GM19395 (cell line): Measurements from ENCODE around the gene PLD4.

Experiments
- ATAC-seq: cut with Tn5 transposase; IDR thresholded peaks from one replicate; pipeline ENCODE4 v1.9.1; 2021; ENCODE audit warnings: mild to moderate bottlenecking, moderate library complexity; ENCODE audit not compliant: unreplicated experiment

The PLD4 gene

DNA sequence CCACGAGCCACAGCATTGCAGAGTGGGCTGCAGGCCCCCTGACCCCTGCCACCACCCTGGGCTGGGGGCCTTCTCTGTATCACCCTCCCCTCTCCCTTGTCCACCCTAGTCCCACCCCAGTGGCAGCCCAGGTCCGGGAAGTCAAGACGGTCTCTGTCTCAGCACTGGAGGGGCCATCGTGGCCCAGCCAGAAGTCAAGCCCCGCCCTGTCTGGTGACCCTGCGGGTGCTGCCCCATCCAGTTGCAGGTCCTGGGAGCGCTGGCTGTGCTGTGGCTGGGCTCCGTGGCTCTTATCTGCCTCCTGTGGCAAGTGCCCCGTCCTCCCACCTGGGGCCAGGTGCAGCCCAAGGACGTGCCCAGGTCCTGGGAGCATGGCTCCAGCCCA is 2.7 kb downstream of the PLD4 start:
- ATAC-seq, result no peak

DNA sequence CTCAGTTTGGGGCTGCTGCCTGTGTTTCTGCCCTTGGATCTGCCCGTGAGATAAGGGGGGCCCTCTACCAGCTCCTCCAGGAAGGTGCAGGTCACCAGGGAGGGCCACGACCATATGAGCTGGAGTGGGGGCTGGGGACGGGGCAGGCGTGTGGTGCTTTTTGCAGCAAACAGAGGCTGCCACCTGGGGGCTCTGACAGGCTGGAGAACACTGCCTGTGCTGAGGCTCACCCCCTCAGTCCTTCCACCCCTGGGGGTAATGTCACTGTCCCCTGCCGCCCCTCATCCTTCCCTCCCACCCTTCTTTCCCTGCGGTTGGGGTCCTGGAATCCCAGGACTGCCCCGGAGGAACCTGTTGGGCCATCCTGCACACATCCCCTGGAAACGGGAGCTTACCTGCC is 3.2 kb downstream of the PLD4 start:
- no peak for ATAC-seq

DNA sequence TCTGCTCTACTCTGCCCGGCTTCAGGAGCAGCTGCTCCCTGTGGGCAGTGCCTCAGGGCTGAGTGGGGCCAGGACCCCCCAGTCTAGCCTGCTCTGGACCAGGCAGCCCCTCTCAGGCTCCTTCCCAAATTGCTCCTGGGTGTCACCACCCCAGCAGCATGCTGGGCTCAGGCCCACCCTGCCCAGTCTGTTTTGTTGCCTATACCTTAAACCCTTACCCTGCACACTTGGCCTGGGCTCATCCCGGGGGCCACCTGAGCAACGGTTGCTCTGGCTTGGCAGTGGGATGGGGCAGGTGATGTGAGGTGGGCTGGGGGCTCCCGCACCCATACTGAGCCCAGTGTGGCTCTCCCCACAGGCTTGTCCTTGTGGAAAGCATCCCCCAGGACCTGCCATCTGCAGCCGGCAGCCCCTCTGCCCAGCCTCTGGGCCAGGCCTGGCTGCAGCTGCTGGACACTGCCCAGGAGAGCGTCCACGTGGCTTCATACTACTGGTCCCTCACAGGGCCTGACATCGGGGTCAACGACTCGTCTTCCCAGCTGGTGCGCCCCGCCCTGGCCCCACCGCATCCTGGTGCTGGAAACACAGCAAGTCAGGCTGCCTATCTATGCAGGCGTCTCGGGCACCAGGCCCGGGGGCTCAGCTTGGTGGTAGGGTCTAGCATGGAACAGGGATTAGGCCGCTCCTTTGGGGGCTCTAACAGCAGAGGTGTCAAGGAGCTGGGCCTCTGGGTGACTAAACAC is 3.9 kb downstream of the PLD4 start:
- no peak for ATAC-seq

DNA sequence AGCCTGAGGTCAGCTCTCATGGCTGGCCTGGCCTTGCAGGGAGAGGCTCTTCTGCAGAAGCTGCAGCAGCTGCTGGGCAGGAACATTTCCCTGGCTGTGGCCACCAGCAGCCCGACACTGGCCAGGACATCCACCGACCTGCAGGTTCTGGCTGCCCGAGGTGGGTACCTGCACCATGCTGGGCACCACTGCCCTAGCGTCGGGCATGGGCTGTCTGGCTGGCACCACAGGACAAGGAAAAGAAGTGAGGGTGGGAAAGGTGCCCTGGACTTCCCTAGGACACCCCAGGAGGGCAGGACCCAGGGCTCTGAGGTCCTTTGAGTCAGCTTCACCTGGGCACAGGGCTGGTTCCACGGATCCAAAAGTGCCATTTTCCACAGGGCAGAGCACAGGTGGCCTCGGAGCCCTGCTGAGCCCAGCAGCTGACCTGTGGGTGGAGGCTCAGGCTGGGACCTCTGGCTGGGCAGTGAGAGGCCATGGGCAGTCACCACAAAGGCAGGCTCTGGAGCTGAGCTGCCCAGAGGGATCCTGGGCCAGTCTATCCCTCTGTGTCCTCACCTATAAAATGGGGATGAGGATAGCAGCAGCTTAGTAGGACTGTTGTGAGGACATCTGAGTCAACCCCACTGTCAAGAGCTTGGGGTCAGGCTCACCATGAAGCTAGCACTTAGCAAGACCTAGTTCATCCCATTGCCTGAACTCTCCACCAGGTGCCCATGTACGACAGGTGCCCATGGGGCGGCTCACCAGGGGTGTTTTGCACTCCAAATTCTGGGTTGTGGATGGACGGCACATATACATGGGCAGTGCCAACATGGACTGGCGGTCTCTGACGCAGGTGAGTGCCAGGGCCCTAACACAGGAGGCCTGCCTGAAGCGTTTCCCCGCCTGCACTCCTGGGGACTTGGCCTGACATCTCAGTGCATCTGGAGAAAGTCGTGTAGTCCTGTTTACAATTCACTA is 4.9 kb downstream of the PLD4 start:
- ATAC-seq, result no peak

DNA sequence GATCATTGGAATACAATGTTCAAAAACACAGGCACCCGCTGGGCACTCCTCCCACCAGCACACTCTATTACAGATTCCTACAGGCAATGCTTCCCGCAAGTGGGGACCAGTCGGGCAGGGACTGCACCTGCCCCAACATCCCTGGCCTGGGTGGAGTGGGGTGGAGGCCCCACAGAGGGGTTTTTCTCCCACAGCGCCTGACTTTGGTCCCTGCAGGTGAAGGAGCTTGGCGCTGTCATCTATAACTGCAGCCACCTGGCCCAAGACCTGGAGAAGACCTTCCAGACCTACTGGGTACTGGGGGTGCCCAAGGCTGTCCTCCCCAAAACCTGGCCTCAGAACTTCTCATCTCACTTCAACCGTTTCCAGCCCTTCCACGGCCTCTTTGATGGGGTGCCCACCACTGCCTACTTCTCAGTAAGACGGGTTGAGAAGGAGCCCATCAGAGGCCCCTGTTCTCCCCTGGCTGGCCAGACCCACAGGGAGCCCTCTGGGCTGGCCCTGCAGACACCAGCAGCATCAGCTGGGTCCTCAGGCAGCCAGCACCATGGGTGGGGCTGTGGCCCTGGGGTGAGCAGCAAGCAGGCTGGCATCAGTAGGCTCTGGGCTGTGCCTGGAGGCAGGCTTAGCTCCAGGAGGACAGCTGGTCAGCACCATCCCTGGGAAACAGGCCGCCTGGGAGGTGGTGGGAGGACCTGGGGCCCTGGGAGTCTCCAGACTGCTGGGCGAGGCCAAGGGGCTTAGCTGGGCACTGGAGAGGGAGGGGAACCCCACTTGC is 6.0 kb downstream of the PLD4 start:
- no peak for ATAC-seq

DNA sequence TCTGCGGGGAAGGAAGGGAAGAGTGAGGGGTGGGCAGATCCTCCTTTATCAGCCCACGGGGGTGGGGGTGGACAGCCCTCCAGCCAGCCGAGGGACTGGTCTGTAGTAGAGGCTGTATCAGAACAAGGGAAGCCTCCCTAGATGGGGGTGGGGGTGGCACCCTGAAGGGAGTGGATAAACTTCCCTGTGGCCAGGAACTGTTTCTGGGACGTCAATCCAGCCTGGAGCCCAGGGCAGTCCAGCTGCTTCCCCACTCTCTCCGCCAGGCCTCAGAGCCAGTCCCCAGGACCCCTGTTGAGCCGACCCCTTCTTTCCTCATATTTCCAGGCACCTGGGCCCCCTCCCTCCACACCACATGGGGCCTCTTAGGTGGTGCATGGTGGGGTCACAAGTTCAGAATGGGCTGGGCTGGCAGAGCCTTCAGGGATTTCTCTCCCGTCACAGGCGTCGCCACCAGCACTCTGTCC is 6.7 kb downstream of the PLD4 start:
- ATAC-seq, result no peak

DNA sequence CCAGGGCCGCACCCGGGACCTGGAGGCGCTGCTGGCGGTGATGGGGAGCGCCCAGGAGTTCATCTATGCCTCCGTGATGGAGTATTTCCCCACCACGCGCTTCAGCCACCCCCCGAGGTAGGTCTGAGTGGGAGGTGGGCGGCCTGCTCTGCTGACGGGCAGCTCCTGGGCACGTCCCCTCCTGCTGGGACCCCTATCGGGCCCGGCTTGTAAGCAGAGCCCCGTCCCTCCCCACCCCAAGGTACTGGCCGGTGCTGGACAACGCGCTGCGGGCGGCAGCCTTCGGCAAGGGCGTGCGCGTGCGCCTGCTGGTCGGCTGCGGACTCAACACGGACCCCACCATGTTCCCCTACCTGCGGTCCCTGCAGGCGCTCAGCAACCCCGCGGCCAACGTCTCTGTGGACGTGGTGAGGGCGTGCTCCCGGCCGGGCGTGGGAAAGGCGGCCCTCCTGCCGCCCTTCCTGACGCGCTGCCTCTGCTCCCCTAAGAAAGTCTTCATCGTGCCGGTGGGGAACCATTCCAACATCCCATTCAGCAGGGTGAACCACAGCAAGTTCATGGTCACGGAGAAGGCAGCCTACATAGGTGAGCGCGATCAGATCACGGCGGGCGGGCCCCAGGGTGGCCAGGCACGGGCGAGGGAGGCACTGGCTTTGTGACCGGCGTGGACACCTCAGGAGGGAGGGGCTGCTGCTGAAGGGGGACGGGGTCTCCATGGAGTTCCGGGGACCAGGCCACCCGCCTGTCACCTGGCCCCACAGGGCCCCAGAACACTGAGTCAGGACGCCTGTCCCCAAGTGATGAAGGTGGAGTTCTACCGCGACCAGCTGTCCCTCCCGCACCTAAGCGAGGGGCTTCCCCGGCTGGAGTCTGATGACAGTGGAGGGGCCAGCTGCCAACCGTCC is 7.3 kb downstream of the PLD4 start:
- ATAC-seq, result no peak

DNA sequence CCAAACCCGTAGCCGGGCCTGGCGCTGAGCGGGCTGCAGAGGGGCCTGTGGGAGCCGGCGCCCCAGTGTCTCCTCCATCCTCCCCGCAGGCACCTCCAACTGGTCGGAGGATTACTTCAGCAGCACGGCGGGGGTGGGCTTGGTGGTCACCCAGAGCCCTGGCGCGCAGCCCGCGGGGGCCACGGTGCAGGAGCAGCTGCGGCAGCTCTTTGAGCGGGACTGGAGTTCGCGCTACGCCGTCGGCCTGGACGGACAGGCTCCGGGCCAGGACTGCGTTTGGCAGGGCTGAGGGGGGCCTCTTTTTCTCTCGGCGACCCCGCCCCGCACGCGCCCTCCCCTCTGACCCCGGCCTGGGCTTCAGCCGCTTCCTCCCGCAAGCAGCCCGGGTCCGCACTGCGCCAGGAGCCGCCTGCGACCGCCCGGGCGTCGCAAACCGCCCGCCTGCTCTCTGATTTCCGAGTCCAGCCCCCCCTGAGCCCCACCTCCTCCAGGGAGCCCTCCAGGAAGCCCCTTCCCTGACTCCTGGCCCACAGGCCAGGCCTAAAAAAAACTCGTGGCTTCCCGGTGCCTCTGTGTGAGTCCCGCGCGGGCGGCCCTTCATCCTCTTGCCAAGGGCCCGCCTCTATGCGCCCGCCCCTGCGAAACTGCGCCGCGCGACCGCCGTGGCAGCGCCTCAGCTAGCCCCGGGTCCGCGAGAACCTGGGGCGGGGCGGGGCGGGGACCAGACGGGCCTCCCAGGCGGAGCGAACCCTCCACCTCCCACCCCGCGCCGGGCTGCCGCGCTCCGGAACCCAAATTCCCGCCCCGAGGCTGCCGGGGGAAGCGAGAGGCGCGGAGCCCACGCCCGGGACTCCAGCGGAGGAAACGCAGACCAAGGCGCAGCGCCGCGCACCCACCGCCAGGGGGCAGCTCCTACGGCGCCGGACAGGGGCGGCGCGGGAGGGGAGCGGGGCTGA is 8.3 kb downstream of the PLD4 start:
- ATAC-seq, result peak; percentile 54

DNA sequence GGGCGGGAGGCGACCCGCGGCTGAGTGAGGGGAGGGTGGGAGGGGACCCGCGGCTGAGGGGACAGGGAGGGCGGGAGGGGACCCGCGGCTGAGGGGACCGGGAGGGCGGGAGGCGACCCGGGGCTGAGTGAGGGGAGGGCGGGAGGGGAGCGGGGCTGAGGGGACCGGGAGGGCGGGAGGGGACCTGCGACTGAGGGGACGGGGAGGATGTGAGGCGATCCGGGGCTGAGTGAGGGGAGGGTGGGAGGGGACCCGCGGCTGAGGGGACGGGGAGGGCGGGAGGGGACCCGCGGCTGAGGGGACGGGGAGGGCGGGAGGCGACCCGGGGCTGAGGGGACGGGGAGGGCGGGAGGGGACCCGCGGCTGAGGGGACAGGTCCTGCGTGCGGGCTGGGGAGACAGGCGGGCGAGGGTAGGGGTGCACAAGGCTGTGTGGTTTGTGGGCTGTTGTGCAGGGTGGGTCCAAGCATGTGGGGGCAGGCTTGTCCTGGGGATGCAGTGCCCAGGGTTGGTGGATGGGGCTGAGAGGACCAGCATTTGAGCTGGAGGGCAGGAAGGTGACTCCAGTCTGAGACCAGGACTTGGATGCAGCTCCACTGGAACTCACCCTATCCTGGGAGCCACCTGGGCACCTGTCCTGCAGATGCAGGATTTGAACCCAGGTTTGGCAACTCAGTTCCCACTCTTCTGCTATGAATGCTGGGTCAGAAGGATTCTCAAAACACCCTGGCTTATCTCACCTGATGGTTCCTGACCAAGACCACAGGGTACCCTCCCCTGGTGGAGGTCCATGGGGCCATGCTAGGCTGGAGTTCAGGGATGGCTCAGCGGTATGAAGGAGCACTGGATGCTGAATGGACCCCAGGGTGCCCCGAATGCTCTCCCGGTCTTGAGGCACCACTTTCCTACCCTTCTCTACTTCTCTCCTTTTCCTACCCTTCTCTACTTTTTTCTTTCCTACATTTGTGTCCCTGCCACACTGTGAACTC is 9.4 kb downstream of the PLD4 start:
- no peak for ATAC-seq

DNA sequence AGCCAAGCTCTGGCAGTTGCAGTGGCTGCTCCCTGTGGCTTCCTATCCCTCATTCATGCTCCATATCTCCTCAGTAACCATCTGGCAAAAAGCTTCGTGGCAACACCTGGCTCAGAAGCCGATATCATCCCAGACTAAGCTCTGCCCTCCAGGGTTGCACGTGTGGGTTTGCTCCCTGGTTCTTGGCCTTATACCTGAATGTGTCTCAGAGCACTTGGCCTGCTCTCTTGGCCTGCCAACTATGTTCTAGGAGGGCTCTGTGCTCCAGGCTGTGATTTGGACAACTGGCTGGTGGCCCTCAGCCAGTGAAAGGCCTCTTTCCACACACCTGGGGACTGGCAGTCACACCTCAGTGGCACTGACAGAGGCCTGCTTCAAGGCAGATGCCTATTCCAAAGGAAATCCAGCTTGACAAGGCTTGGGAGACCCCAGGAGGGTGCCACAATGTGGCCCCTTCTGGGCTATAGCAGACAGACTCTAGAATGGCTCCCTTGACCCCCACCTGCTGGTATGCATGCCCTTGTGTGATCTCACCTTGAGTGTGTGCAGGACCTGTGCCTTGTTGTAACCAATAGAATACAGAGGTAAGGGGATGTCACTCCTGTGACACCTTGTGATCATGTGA is 10.5 kb downstream of the PLD4 start:
- ATAC-seq, result no peak

DNA sequence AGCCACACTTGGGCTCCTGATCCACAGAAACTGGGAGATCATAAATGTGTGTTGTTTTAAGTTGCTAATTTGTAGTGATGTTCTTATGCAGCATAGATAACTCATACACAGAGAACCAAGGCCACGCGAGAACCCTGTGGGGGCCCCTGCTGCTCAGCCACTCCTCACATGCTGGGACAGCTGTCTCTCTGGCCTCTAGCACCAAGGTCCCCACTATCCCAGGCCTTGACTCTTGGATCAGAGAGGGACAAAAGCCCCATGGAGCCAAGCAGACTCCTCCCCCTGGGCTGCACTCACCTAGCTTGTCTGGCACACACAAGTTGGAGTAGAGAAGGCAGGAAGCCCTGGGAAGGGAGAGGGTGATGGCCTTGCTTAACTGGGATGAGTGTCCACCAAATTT is 11.3 kb downstream of the PLD4 start:
- ATAC-seq, result no peak

DNA sequence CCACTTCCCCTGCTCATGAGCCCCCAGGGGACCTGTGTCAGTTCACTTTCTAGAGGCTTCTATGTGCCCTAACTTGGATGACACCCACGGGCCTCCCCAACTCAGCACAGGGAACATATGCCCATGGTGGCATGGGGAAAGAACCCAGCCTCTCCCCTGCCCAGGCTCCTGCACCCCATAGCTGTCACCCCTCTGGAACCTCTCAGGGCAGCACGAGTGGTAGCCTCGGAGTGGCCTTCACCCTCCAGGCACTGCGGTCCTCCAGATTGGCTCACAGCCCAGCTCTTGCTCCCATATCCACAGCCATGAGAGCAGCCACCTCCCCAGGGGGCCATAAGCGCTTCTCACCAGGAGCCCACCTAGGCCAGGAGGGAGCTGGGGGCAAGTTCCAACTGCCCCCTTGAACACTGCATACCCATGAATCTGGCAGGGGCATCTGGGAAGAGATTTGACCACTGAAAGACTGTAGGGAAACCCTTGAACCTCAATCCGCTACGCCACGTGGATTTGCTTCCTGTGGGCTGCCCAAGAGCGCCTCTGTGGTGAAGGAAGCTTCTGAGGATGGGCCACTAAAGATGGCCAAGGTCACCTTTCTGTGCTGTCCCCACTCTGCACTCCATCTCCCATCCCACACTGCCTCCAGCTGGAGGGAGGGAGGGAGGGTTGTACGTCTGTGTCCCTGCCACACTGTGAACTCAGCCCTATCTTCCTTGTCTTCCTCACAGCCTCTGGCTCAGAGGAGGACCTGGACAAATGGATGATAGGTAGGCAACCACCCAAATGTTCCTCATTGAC is 11.9 kb downstream of the PLD4 start:
- ATAC-seq, result no peak

DNA sequence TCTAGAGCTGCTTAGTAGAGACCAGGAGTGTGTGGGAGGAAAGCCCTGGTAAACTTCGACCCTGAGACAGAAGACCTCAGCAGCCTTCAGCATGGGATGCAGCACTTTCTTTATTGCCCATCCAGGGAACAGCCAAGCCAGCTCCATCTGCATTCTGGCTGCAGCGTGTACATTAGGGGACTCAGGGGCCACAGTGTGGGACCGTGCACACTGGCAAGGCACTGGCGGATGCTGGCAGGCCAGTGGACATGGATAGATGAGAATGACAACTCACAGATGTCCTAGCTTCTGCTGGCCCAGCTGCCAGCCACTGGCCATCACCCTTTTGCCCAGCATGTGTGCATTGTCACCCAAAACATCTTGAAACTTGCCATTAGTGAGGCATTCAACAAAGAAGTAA is 12.5 kb downstream of the PLD4 start:
- ATAC-seq, result no peak

DNA sequence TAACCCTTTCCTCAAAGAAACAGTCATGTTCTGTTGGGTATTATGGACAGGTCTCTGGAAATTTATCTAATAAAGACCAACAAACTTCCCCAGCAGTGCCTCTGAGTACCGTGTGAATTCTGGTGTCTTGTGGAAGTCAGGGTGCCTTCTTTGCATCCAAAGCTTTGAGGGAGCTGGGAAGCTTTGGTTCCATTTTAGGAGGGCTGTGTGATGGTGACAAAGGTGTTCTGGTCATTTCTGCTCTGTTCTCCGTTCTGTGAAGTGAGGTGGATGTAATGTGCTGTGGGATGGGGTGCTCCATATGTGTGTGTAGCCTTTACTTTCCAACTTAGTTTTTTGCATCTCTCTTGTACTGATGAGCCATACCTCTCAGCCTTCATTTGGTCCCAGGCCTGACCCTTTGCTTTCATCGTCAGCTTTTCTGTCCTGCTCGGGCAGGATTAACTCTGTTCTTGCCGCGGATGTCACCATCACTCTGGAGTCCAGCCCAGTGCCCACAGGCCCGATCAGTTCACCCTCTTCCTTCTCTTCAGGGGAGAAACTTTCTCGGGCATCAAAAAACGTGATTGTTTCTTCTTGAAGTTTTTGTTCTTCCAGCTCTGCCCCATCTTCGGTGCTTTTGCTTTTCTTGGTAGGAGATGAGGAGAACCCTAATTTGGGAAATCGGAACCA is 13.2 kb downstream of the PLD4 start:
- no peak for ATAC-seq

DNA sequence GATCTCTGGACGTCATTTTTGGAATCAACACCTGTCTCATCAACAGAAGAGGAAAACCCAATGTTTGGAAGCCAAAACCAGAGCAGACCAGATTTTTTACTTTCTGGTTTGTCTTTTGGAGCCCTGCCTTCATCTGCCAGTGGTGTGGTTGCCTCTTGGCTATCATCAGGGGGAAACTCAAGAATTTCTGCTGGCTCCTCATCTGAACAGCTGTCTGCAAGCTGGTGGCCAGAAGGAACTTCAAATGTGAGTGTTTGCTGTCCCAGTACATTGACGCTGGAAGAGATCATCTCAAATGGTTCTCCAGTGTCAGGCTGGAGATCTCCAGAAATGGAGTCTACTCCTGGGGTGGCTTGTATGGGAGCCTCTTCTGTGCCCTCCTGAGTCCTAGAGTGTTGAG is 13.8 kb downstream of the PLD4 start:
- no peak for ATAC-seq

DNA sequence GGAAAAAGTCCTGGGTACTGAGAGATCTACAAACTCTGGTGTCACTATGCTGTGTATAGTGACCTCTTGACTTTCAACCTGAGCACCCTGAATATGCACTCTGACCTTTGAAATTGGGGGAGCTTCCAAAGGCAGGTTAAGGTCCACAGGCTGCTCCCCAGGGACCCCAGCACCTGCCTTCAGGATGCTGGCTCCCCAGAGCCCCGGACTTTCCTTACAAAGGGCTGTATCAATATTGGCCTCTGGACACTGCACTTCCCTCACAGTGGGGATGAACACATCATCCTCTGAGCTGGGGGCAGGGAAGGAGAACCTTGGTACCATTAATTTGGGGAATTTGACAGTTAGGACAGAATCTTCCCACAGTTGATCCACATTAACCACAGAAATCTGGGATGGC is 14.3 kb downstream of the PLD4 start:
- ATAC-seq, result no peak
